Endothelial cell of umbilical vein (primary cell): ENCODE measurements around the gene LAIR1.

Experiments
- JUN ChIP-seq: IDR thresholded peaks from 2 replicates; pipeline ENCODE4 v1.6.1; 2011; ENCODE audit warnings: borderline replicate concordance, low read depth; ENCODE audit not compliant: insufficient read length, insufficient read depth
- POLR2A ChIP-seq: IDR thresholded peaks from 2 replicates; pipeline ENCODE4 v1.6.1; 2012; ENCODE audit warnings: low read depth, mild to moderate bottlenecking, control low read depth, low read length
- TF ChIP-seq, protein P1 (sequence below), 2 donors: IDR thresholded peaks; 1 replicate in 1 of 2; 2 replicates in 1 of 2; pipeline ENCODE4 v1.5.1; 2011; ENCODE audit warnings: low read length in 2 of 2, mild to moderate bottlenecking in 2 of 2, moderate library complexity in 2 of 2, control low read depth in 1 of 2, inconsistent platforms in 1 of 2, low read depth in 1 of 2; ENCODE audit not compliant: insufficient read depth in 1 of 2; ENCODE audit errors: extremely low read depth in 1 of 2

DNA sequence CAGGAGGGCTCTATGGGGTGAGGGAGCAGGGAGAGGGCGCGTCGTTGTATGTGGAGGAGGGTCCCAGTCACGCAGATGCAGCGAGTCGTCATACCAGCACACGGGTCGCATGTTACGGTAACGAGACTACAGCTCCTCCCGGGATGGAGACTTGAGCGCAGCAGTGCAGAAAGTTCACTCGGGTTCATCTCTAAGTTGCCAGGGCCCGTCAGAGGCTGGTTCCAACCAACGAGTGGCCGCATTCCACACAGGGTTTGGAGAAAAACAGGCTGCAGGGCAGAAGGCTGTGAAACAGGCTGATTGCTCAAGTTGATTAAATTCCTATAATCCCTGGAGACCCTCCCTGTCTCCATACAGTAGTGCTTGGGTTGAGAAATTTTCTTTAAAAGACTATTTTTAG lies 28.6 kb upstream of the LAIR1 start:
- TF ChIP-seq POLR2A (no peak), JUN (no peak)
- TF ChIP-seq, protein P1, sequence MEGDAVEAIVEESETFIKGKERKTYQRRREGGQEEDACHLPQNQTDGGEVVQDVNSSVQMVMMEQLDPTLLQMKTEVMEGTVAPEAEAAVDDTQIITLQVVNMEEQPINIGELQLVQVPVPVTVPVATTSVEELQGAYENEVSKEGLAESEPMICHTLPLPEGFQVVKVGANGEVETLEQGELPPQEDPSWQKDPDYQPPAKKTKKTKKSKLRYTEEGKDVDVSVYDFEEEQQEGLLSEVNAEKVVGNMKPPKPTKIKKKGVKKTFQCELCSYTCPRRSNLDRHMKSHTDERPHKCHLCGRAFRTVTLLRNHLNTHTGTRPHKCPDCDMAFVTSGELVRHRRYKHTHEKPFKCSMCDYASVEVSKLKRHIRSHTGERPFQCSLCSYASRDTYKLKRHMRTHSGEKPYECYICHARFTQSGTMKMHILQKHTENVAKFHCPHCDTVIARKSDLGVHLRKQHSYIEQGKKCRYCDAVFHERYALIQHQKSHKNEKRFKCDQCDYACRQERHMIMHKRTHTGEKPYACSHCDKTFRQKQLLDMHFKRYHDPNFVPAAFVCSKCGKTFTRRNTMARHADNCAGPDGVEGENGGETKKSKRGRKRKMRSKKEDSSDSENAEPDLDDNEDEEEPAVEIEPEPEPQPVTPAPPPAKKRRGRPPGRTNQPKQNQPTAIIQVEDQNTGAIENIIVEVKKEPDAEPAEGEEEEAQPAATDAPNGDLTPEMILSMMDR (IDR thresholded peaks at IDR 0.05; ENCODE audit: extremely low read depth in 1 of 2, insufficient read depth in 1 of 2, low read depth in 1 of 2, low read length in 2 of 2) = no peak
